K562 (cell line): ENCODE data around the gene NCAPD2. TPM values are rescaled to one million over a fixed set of nuclear protein-coding genes. Genes with fewer than 3 reads are reported as not detected.

Experiments
- ATAC-seq: fragments of 200-7000 bp; cut with Tn5 transposase; 3 replicates; pipeline ENCODE4 v1.9.1; 2020; ENCODE audit warnings: moderate library complexity
- BruUV-seq: library from RNA; stranded (reverse); fragments of 400-500 nt; replicated peaks from 2 replicates; lab custom pipeline; 2021; lab: Mats Ljungman, UMichigan
- CTCF ChIA-PET: fragments of 300-600 bp; formaldehyde crosslinking; extraction: SDS; loops from one replicate; lab custom pipeline; 2021; ENCODE audit warnings: low intra/inter-chr PET ratio; lab: Yijun Ruan, JAX
- POLR2A ChIA-PET: fragments of 300-600, 350-650 bp; sonication (Branson Sonifier 250); formaldehyde crosslinking; extraction: SDS; loops from one replicate; lab custom pipeline; 2021; ENCODE audit warnings: antibody characterized with exemption, inconsistent platforms; lab: Yijun Ruan, JAX
- DNase-seq, 4 experiments: peaks; one replicate each; pipeline versions ENCODE4 v3.0.0 to v3.0.0-alpha.2; 2011 to 2018; ENCODE audit warnings: low spot score in 3 of 4, mixed read lengths in 3 of 4; ENCODE audit errors: extremely low read depth in 1 of 4
- FAIRE-seq: peaks from 2 replicates; lab custom pipeline; 2011; peaks lifted over from hg19 to GRCh38; lab: Jason Lieb, UNC
- H2AFZ ChIP-seq: 2 replicates; pipeline ENCODE4 v1.6.0; 2011; ENCODE audit warnings: low read depth, low read length, control low read depth, inconsistent platforms
- H3K27ac ChIP-seq: fragments of 200-600 bp; 3 replicates; pipeline ENCODE4 v1.8.0; 2011; ENCODE audit warnings: low read depth, mild to moderate bottlenecking, control low read depth, inconsistent platforms, low read length, moderate library complexity, mixed read lengths; ENCODE audit errors: extremely low read depth
- H3K27me3 ChIP-seq, 2 experiments: fragments of 300-600 bp in 1 of 2; 2 replicates in 1 of 2; 3 replicates in 1 of 2; pipeline versions ENCODE4 v1.6.0 to v1.8.0; 2011; ENCODE audit warnings: inconsistent platforms in 2 of 2, low read length in 2 of 2, mild to moderate bottlenecking in 1 of 2, mixed read lengths in 1 of 2, moderate library complexity in 1 of 2; ENCODE audit not compliant: control insufficient read depth in 2 of 2, insufficient read depth in 2 of 2
- H3K36me3 ChIP-seq: fragments of 300-600 bp; 3 replicates; pipeline ENCODE4 v1.8.0; 2011; ENCODE audit warnings: mild to moderate bottlenecking, low read length, inconsistent platforms; ENCODE audit not compliant: control insufficient read depth, insufficient read depth
- H3K4me1 ChIP-seq, 2 experiments: fragments of 200-600 bp in 1 of 2; replicated peaks in 1 of 2; 2 replicates in 1 of 2; 3 replicates in 1 of 2; pipeline versions ENCODE4 v1.5.1 to v1.8.0; 2011; ENCODE audit warnings: inconsistent platforms in 2 of 2, low read length in 2 of 2, mild to moderate bottlenecking in 1 of 2, mixed read lengths in 1 of 2, moderate library complexity in 1 of 2; ENCODE audit not compliant: control insufficient read depth in 2 of 2, insufficient read depth in 2 of 2
- H3K4me2 ChIP-seq: 2 replicates; pipeline ENCODE4 v1.6.1; 2011; ENCODE audit warnings: low read length, control low read depth, inconsistent platforms, mixed read lengths; ENCODE audit not compliant: insufficient read depth
- H3K4me3 ChIP-seq: fragments of 200-600 bp; sonication (generic), shearing (Covaris generic); 2 replicates; pipeline ENCODE4 v1.5.1; 2016; ENCODE audit warnings: control low read depth, inconsistent platforms
- H3K79me2 ChIP-seq: fragments of 200-600 bp; 3 replicates; pipeline ENCODE4 v1.8.0; 2011; ENCODE audit warnings: low read length, inconsistent platforms; ENCODE audit not compliant: control insufficient read depth, insufficient read depth
- H3K9ac ChIP-seq, 2 experiments: 2 replicates each; pipeline versions ENCODE4 v1.6.0 to v1.6.1; 2011; ENCODE audit warnings: low read depth in 2 of 2, low read length in 2 of 2, control low read depth in 1 of 2, inconsistent platforms in 1 of 2, mild to moderate bottlenecking in 1 of 2, mixed read lengths in 1 of 2; ENCODE audit not compliant: insufficient read depth in 1 of 2
- H3K9me1 ChIP-seq: one replicate; pipeline ENCODE4 v1.6.0; 2011; ENCODE audit warnings: inconsistent platforms, mild to moderate bottlenecking, low read length, moderate library complexity; ENCODE audit not compliant: control insufficient read depth, insufficient read depth
- H3K9me3 ChIP-seq: replicated peaks from 2 replicates; pipeline ENCODE4 v1.5.1; 2011; ENCODE audit warnings: low read depth, low read length, inconsistent platforms; ENCODE audit not compliant: control insufficient read depth, insufficient read depth
- H4K20me1 ChIP-seq: replicated peaks from 2 replicates; pipeline ENCODE4 v1.6.1; 2011; ENCODE audit warnings: low read length, inconsistent platforms, mixed read lengths; ENCODE audit not compliant: control insufficient read depth, insufficient read depth
- EGR1 ChIP-seq: fragments of 450-650 bp; conservative IDR thresholded peaks from 2 replicates; pipeline ENCODE4 v1.6.1; 2017; ENCODE audit warnings: mild to moderate bottlenecking
- EP400 ChIP-seq: fragments of 450-650 bp; IDR thresholded peaks from 2 replicates; pipeline ENCODE4 v1.6.1; 2017; ENCODE audit warnings: antibody characterized with exemption, mild to moderate bottlenecking, moderate library complexity
- HDAC8 ChIP-seq: fragments of 450-650 bp; IDR thresholded peaks from 2 replicates; pipeline ENCODE4 v1.6.1; 2016; ENCODE audit warnings: mild to moderate bottlenecking, missing genetic modification characterization, moderate library complexity, missing compliant biosample characterization
- NKRF ChIP-seq: fragments of 450-650 bp; IDR thresholded peaks from 2 replicates; pipeline ENCODE4 v1.6.1; 2016; ENCODE audit warnings: borderline replicate concordance
- REST ChIP-seq, 2 experiments: fragments of 450-650 bp; formaldehyde crosslinking in 1 of 2; IDR thresholded peaks; 2 replicates each; pipeline versions ENCODE4 v1.4.0 to v1.6.1; 2014 to 2020; ENCODE audit warnings: mild to moderate bottlenecking in 2 of 2, borderline replicate concordance in 1 of 2, low read depth in 1 of 2
- SREBF2 ChIP-seq: sonication (generic); formaldehyde crosslinking; IDR thresholded peaks from 2 replicates; pipeline ENCODE4 v1.4.0; 2020; ENCODE audit warnings: mild to moderate bottlenecking, missing genetic modification reagents
- ZNF232 ChIP-seq: sonication (generic); formaldehyde crosslinking; IDR thresholded peaks from 2 replicates; pipeline ENCODE4 v1.8.0; 2022; ENCODE audit warnings: mild to moderate bottlenecking, missing genetic modification reagents
- WGBS: fragments of 100-300 bp; shearing (Covaris generic); methylation state at CpG from one replicate; pipeline ENCODE4 v1.1.6; 2016; ENCODE audit warnings: low coverage, mixed read lengths; ENCODE audit not compliant: insufficient coverage; ENCODE audit errors: missing lambda C conversion rate; 5-methylcytosine and 5-hydroxymethylcytosine counted together
- in situ Hi-C: fragments of 300-500 bp; cut with MboI; formaldehyde crosslinking; loops from 4 replicates; pipeline ENCODE4 v1.15.0; 2018; ENCODE audit warnings: inconsistent platforms, mixed read lengths
- intact Hi-C: fragments of 100-400 bp; cut with micrococcal nuclease; formaldehyde crosslinking; loops from 2 replicates; pipeline ENCODE4 v1.14.2; 2022
- polyA plus RNA-seq, 8 experiments: library from polyadenylated mRNA; depleted of rRNA in 4 of 8; stranded (reverse) in 5 of 8; unstranded in 3 of 8; fragments of >200 nt; fragmentation: Nextera tagmentation in 2 of 8; fragmentation: Illumina TruSeq in 1 of 8; extraction: Ambion mirVana in 2 of 8; extraction: Trizol in 1 of 8; gene quantifications; 2 replicates each; pipeline versions ENCODE4 v1.2.1 to v1.2.3, GENCODE V29; 2011 to 2014; ENCODE audit warnings: inconsistent platforms in 1 of 8, missing spikeins in 1 of 8
- total RNA-seq, 7 experiments: library from RNA; depleted of rRNA in 6 of 7; stranded (reverse); fragments of >200 nt in 6 of 7; fragmentation: Illumina TruSeq in 2 of 7; extraction: Trizol in 2 of 7; gene quantifications; 2 replicates each; pipeline versions ENCODE4 v1.2.1 to v1.2.3, GENCODE V29; 2011 to 2021; ENCODE audit warnings: low replicate concordance in 1 of 7
- TF ChIP-seq, protein P1 (sequence below): sonication (generic); formaldehyde crosslinking; IDR thresholded peaks from 2 replicates; pipeline ENCODE4 v1.8.1; 2023; ENCODE audit warnings: mild to moderate bottlenecking, missing genetic modification reagents

The NCAPD2 gene
- total and polyA plus RNA-seq, 9 of the 15 experiments (the other 6 are each of a cell fraction or from before 2014, with no cell fraction given) = 16.9 to 93.7 (median 68.3) TPM

DNA sequence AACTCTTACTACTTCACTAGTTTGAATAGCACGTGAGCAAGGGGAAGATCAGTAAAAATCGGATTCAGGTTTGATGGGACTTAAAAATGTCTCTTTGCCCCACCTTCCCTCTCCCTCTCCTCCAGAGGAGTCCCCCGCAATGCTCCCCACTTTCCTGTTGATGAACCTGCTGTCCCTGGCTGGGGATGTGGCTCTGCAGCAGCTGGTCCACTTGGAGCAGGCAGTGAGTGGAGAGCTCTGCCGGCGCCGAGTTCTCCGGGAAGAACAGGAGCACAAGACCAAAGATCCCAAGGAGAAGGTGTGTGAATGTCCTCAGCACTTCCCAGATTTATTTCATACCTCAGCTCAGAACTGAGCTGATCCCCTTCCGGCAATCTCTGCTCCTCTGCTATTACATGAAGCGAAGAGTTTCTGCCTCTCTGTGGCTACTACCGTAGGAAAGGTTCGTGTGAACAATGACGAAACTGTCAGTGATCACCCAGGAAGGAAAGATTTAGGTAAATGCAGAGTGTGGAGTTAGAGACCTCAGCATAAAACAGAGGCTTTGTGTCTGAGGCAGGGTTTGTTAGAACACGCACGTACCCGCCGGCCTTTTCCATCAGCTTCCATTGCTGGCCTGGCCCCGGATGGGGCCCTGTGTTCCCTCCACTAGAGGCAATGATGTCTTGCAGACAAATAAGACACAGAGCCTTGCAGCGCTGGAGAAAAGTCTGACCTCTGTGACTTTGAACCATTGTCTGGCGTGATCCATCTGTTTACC lies 33.0 kb downstream of the NCAPD2 start:
- Histone ChIP-seq H4K20me1 (no peaks in the 10 kb centered on the region), H3K27me3 (no peaks in the 10 kb centered on the region), H3K9me1 (no peaks in the 10 kb centered on the region), H3K36me3 (peaks cover 100% of the 10 kb centered on the region), H3K9me3 (no peaks in the 10 kb centered on the region), H3K9ac (no peak overlapping the region), H3K4me1 (peaks cover 2% of the 10 kb centered on the region in 2 experiments; a peak in 4 of 5 replicates), H3K27ac (no peak overlapping the region), H3K79me2 (peaks cover 2% of the 10 kb centered on the region; the same call in 1 of the 3 replicates), H3K4me3 (no peak overlapping the region), H3K4me2 (no peak overlapping the region), H2AFZ (no peak overlapping the region)
- CTCF ChIA-PET = no interaction called here
- POLR2A ChIA-PET = interaction anchor here (0.6 to 0.7 kb wide), 2 partner anchors 21 to 38 kb away, joined by 3 read pairs; no protein-coding TSS in a partner anchor
- 84% methylated on average over 18 of the region's 19 CpGs for WGBS
- intact Hi-C loops (no loop called here), in situ Hi-C loops (no loop called here)
- FAIRE-seq = no peak
- BruUV-seq = no TSS peak
- no peak for ATAC-seq
- DNase-seq = no peak
- TF ChIP-seq, protein P1, sequence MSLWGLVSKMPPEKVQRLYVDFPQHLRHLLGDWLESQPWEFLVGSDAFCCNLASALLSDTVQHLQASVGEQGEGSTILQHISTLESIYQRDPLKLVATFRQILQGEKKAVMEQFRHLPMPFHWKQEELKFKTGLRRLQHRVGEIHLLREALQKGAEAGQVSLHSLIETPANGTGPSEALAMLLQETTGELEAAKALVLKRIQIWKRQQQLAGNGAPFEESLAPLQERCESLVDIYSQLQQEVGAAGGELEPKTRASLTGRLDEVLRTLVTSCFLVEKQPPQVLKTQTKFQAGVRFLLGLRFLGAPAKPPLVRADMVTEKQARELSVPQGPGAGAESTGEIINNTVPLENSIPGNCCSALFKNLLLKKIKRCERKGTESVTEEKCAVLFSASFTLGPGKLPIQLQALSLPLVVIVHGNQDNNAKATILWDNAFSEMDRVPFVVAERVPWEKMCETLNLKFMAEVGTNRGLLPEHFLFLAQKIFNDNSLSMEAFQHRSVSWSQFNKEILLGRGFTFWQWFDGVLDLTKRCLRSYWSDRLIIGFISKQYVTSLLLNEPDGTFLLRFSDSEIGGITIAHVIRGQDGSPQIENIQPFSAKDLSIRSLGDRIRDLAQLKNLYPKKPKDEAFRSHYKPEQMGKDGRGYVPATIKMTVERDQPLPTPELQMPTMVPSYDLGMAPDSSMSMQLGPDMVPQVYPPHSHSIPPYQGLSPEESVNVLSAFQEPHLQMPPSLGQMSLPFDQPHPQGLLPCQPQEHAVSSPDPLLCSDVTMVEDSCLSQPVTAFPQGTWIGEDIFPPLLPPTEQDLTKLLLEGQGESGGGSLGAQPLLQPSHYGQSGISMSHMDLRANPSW (CRISPR knock-in tag) = no peak
- TF ChIP-seq NKRF (no peak), EP400 (no peak), EGR1 (no peak), HDAC8 (tag) (no peak), SREBF2 (CRISPR knock-in tag) (no peak), ZNF232 (CRISPR knock-in tag) (no peak), REST (IDR thresholded peaks at IDR 0.05; ENCODE audit: borderline replicate concordance) (no peak), REST (CRISPR knock-in tag; IDR thresholded peaks at IDR 0.05; ENCODE audit: low read depth) (no peak)
